Choroid plexus epithelial cell (primary cell): Measurements from ENCODE around the gene KRTAP5-2.
A peak's percentile ranks its signal among the peaks of the same experiment; 100 is the strongest.
"Not testable (repeated sequence)": the region's sequence is repeated elsewhere in the genome, so short reads cannot be mapped to it uniquely, and the experiment has no call there.

ENCODE experiments used
- DNase-seq: peaks from one replicate; pipeline ENCODE4 v3.0.0-alpha.2; 2010; ENCODE audit warnings: low read depth
- H3K4me3 ChIP-seq: 2 replicates; pipeline ENCODE4 v1.5.1; 2011; ENCODE audit warnings: low read depth, mild to moderate bottlenecking, control low read depth, low read length, moderate library complexity
- CTCF ChIP-seq: conservative IDR thresholded peaks from 2 replicates; pipeline ENCODE4 v1.5.1; 2011; ENCODE audit warnings: low read depth, mild to moderate bottlenecking, control low read depth, inconsistent platforms, low read length, moderate library complexity

The KRTAP5-2 gene

GRCh38 chr11:1604711-1605110 is 6.6 kb upstream of the KRTAP5-2 start:
- no peak for TF ChIP-seq CTCF
- no peak overlapping the region for H3K4me3 ChIP-seq
- DNase-seq: no peak

DNA sequence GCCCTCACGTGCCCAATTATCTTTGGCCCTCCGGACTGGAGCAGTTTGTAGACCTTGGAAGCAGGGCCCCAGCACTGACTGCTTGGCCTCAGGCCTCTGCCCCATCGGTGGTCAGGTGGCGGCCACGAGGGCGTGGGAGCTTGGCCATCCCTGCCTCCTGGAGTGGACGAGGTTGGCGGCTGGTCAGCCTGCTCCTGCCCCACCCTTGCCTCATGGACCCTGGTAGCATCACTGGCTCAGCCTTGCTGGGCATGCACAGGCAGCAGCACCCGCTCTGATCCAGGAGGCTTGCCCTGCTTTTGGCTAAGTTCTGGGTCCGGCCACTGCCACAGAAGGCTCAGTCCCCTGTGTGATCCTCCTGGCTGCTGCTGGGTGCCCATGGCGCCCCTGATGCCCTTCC is 6.1 kb upstream of the KRTAP5-2 start:
- no peak for TF ChIP-seq CTCF
- no peak overlapping the region for H3K4me3 ChIP-seq
- DNase-seq: no peak

DNA sequence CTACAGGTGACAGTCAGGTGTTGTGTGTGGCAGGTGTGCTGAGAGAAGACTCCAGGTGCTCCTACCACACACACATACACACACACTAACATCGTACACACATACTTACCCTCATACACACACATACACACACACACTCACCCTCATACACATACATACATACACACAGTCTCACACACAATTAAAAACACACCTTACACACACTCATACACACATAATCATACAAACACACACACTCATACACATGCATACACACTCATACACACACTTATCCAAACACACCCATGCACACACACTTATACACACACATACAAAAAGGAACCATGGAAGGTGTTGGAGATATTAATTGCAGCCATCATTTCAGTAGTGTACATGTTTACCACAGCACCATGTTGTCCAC is 5.5 kb upstream of the KRTAP5-2 start:
- no peak for DNase-seq
- no peak overlapping the region for H3K4me3 ChIP-seq
- no peak for TF ChIP-seq CTCF

GRCh38 chr11:1601663-1602062 is 3.6 kb upstream of the KRTAP5-2 start:
- DNase-seq, H3K4me3 ChIP-seq: not testable (repeated sequence)

GRCh38 chr11:1600626-1601025 is 2.5 kb upstream of the KRTAP5-2 start:
- no peak for DNase-seq
- no peak for TF ChIP-seq CTCF
- no peak overlapping the region for H3K4me3 ChIP-seq

DNA sequence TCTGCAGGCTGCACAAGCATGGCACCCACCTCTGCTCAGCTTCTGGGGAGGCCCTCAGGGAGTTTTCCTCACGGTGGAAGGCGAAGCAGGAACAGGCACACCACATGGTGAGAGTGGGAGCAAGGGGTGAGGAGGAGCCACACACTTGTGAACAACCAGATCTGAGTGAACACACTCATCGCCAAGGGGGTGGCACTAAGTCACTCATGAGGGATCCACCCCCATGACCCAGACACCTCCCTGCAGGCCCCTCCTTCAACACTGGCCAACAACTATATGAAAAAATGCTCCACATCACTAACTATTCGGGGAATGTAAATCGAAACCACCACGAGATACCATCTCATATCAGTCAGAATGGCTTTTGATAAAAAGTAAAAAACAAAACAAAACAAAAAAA is 722 bp upstream of the KRTAP5-2 start:
- peak; percentile 17 for DNase-seq
- TF ChIP-seq CTCF: no peak
- H3K4me3 ChIP-seq: no peak overlapping the region

- not testable (repeated sequence) for DNase-seq, H3K4me3 ChIP-seq
These were observed 312 bp upstream of the KRTAP5-2 start for GRCh38 chr11:1598406-1598805.

GRCh38 chr11:1597331-1597993 is 632 bp downstream of the KRTAP5-2 start:
- no peak for TF ChIP-seq CTCF
- no peak for DNase-seq

DNA sequence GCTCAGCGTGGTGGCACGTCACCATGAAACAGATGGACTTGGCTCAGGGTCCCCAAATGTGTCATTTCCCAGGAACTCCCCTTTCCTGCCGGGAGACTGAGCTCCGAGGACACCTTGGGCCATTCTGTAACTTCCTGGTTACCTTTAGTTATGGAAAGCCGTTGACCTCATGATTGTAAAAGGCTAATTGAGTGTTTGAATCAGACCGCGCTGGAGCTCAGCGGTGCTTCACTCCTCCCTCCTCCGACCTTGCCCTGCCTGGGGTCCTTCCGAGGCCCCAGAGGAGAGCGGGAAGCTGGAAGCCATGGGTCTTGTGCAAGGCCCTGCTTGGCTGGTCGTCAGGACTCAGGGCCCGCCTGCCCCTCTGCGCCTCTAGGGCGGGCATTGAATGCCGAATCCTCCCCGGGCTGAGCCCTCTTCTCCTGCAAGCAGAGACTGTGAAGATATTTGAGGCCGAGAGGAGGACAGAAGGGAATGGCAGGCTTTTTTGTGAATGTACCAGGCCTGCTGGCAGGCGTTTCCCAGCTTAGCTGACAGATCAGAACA is 1.4 kb downstream of the KRTAP5-2 start:
- DNase-seq, H3K4me3 ChIP-seq: not testable (repeated sequence)

More at GRCh38 chr11:1597331-1597993, 632 bp downstream of the KRTAP5-2 start:
- H3K4me3 ChIP-seq: no peak overlapping the region
